Jurkat, Clone E6-1 (cell line): Measurements from ENCODE around the gene MALT1. TPM values are rescaled to one million over a fixed set of nuclear protein-coding genes. Genes with fewer than 3 reads are reported as not detected.
"Not testable (repeated sequence)": the region's sequence is repeated elsewhere in the genome, so short reads cannot be mapped to it uniquely, and the experiment has no call there.

Experiments used
- DNase-seq: peaks from one replicate; pipeline ENCODE4 v3.0.0-alpha.2; 2011; ENCODE audit warnings: low read depth, low spot score
- H3K4me3 ChIP-seq: 2 replicates; pipeline ENCODE4 v1.5.1; 2011; ENCODE audit warnings: mild to moderate bottlenecking, low read length, control low read depth, moderate library complexity
- polyA plus RNA-seq: library from polyadenylated mRNA; unstranded; fragments of >200 nt; gene quantifications from one replicate; pipeline ENCODE4 v1.2.1, GENCODE V29; 2012; ENCODE audit warnings: missing spikeins; ENCODE audit not compliant: insufficient read length, insufficient read depth

The MALT1 gene, protein sequence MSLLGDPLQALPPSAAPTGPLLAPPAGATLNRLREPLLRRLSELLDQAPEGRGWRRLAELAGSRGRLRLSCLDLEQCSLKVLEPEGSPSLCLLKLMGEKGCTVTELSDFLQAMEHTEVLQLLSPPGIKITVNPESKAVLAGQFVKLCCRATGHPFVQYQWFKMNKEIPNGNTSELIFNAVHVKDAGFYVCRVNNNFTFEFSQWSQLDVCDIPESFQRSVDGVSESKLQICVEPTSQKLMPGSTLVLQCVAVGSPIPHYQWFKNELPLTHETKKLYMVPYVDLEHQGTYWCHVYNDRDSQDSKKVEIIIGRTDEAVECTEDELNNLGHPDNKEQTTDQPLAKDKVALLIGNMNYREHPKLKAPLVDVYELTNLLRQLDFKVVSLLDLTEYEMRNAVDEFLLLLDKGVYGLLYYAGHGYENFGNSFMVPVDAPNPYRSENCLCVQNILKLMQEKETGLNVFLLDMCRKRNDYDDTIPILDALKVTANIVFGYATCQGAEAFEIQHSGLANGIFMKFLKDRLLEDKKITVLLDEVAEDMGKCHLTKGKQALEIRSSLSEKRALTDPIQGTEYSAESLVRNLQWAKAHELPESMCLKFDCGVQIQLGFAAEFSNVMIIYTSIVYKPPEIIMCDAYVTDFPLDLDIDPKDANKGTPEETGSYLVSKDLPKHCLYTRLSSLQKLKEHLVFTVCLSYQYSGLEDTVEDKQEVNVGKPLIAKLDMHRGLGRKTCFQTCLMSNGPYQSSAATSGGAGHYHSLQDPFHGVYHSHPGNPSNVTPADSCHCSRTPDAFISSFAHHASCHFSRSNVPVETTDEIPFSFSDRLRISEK
- 17.2 TPM for polyA plus RNA-seq

DNA sequence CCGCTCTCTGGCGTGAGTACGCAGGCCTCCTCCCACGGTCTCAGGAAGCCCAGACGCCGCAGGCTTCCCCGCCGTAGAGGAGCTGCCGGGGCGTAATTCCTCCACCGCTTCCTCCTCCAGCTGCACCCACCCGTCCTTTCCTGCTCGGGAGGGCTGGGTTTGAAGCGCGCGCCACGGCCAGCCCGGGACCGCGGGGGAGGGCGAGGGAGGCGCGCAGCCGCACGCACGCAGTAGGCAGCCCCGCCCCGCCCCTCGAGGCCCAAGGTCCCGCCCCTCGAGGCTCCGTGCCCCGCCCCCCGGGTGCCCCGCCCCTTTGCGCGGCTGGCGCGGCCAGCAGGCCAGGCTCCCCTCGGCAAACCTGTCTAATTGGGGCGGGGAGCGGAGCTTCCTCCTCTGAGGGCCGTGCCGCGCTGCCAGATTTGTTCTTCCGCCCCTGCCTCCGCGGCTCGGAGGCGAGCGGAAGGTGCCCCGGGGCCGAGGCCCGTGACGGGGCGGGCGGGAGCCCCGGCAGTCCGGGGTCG lies at the start of gene MALT1:
Gene MALT1, plus strand, starts transcription at position 355 of the 521 bp plus-strand sequence. CDS start 179 bp downstream, outside the sequence.
- DNase-seq: peak; percentile 80

DNA sequence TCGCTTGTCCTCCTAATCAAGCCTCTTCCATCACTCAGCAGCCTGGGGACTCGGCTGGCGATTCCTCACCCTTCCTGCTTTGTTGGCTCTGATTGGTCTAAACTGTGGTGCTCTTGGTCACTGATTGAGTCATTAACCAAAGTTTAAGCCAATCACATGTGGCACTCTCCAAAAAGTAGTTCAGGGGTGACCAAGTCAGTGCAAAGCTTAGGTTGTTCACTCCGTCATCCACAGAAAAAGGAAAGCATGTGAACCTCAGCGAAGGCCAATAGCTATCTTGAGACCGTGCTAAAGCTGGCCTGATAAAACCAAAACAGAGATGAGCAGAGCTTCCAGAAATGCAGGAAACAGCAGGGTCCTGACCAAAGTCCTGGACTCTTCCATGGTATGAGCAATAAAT lies 47.3 kb upstream of the MALT1 start:
- H3K4me3 ChIP-seq: no peak overlapping the region
- no peak for DNase-seq

More for the DNA sequence above, at the start of gene MALT1:
- H3K4me3 ChIP-seq: peak within 1 kb of the TSS; percentile 62

DNA sequence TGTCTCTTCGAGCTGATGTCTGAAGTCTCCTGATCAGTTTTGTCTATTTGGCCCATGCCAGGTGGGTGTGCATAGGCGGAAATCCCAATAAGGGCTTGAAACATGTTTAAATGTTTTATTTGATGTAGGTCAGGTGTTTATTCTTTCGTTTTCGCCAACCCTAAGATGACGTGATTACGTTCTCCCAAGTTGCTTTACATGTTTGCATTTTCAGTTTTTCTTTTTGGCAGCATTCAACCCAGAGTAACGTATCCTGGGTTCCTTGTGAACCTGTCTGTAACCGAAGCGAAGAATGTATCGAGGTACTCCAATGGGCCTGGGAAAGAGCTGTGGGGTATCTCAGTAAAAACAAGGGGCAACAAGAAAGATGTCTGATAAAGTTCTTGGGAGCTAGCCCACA lies 45.4 kb upstream of the MALT1 start:
- H3K4me3 ChIP-seq: no peak overlapping the region
- no peak for DNase-seq

DNA sequence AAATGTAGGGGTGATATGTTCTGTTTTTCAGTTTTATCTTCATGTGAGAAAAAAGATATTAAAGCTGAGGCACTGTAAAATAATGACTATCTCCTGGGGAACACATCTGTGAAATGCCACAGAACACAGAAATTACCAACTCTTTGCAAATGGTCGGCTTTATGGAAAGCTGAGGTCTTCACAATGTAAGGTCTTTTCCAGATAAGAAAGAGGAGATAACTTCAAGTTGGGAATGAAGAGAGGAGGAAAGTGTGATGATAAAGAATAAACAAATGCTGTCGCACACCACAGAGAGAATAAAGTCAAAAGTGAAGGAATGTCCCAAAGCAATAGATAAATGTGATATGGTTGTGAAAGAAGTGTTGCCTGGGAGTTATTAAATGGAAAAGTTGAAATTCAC lies 41.2 kb upstream of the MALT1 start:
- H3K4me3 ChIP-seq: no peak overlapping the region
- DNase-seq: no peak

DNA sequence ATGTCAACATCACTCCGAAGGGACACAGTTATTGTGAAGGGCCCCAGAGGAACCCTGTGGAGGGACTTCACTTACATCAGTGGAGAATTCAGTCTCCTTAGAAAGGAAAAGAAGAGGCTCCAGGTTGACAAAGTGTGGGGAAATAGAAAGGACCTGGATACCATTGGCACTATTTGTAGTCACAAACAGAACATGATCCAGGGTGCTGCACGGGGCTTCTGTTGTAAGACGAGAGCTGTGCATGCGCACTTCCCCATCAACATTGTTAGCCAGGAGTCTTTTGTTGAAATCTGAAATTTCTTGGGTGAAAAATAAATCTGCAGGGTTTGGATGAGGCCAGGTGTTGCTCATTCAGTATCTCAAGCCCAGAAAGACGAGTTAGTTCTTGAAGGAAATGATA lies 40.0 kb upstream of the MALT1 start:
- H3K4me3 ChIP-seq: no peak overlapping the region
- no peak for DNase-seq

DNA sequence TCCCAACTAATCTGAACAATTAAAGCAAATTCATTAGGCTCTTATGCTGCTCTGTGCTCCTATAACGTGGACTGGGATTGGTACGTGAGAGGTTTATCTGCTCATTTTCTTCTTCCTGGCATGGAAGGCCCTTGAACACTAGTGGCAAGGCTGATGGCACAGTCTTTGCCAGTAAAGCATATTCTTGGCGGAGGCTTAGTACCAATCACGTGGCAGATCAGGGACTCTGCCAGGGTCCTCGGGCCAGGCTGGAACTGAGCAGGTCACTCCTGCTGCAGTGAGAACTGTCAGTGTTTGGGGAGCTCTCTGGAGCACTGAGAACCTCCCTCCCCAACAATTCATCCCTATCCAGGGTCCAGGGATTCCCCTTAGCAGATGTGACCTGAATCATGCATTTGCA lies 38.7 kb upstream of the MALT1 start:
- H3K4me3 ChIP-seq: no peak overlapping the region
- DNase-seq: no peak

DNA sequence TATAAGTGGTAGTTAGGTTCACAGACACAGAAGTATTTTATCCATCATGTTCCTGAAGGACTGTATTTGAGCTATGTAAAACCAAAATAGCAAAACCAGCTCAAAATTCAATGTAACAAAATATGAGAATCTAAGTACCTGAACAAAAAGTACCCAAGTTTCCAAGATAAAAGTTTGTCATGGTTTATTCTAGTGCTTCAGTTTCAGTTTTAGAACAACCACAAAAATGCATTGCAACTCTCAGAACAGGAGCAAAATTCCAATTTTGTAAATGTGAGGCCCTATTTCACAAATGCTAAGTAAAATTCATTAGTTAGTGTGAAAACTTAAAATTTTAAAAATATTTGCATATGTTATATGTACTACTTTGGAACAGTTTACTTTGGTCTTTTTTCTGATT lies 37.4 kb upstream of the MALT1 start:
- no peak overlapping the region for H3K4me3 ChIP-seq

DNA sequence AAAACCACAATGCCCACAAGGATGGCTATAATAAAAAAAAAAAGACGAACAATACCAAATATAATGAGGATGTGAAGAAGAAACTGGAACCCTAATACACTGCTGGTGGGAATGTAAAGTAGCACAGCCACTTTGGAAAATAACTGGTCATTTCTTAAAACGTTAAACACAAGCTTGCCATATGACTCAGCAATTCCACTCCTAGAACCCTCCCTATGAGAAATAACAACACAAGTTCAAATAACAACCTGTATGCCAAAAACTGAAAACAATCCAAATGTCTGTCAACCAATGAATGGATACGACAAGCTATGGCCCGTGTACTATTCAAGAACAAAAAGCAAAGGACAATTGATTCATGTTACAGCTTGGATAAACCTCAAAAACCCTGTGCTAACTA lies 35.4 kb upstream of the MALT1 start:
- DNase-seq: no peak

More for the DNA sequence above, 37.4 kb upstream of the MALT1 start:
- no peak for DNase-seq

DNA sequence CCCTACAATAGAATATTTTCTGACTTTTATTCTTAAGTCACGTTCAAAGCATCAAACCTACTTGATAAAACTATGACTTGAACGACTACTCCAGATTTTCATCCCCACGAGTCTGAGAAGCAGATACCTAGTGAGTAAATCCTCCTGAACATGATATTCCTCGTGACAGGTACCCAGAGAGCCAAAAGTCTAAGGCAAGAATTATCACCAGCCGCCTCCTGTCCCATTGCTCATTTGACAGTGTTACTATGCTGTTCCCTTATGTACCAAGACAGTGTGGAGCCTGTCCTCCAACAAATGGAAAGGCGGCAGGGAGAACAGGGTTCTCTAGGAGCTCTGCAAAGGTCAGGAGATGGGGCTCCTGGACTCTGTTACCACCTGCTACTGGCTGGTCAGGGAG lies 34.1 kb upstream of the MALT1 start:
- DNase-seq: no peak
- H3K4me3 ChIP-seq: no peak overlapping the region

More for the DNA sequence above, 35.4 kb upstream of the MALT1 start:
- no peak overlapping the region for H3K4me3 ChIP-seq

DNA sequence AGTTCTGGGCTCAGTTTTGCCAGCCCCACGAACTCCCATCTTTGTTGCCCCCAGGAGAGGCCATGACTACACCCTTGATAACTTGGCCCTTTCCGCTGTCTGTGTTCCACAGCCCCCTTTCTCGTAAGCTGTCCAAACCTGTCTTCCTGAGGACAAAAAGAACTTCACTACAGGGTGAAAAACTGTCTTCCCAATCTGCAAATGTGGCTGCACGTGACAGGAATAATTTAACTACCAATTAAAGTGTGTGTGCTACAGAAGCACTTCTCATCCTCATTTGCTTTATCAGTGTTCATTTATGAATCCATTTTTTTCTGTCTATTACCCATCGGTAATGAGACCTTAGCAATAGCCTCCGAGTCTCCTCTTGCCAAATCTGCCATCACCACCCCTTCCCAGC lies 33.3 kb upstream of the MALT1 start:
- H3K4me3 ChIP-seq: no peak overlapping the region
- no peak for DNase-seq

DNA sequence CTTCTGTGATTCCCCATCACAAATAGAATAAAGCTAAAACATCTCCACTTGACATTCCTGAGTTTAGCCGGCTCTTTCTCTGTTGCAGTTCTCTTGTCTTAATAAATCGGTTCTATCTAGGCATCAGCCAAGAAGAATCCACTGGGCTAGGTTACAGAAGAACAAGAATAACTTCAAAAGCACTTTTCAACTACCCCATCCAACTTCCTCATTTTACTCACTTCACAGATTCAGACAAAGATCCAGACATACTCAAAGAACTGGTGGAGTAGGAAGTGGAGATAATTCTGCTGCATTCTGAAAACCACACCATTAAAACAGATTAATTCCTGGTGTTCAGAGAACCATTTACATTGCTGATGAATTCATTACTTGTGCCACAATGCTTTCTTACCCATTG lies 32.8 kb upstream of the MALT1 start:
- DNase-seq: no peak
- no peak overlapping the region for H3K4me3 ChIP-seq

DNA sequence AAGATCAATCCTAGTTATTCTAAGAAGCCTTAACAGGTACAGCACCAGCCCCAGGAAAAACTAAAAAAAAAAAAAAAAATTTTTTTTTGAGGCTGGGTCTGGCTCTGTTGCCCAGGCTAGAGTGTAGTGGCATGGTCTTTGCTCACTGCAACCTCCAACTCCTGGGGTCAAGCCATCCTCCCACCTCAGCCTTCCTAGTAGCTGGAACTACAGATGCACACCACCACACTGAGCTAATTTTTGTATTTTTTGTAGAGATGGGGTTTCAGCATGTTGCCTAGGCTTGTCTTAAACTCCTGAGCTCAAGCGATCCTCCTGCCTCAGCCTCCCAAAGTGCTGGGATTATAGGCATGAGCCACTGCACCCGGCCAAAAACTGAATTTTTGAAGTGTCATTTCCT lies 32.0 kb upstream of the MALT1 start:
- DNase-seq: no peak

DNA sequence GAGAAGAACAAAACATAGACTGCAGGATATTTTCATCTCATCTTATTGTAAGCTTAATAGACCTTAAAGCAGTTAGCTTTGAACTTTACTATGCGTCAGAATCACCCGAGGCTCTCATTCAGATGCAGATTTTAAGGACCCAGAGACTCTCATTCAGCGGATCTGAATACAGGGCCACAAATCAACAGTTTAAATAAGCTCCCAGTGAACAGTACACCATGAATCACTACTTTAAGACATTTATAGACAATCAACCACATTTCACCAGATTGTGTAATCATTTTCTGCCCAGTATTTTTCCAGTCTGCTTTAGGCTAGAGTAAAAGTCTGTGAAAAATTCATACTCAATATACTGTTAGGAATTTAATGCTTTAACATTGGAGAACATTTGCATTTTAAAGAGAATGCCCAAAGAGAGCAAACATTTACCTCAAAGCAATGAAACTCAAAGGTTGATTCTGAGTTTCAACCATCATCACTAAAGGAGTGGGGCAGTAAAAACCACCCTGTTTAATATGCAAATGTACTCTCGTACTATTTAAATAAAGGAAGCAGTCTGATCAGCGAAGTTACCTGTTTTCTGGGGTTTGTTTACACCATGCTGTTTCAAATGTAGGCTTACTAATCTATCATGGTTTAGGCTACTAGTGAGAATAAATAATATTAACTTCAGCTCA lies 31.4 kb upstream of the MALT1 start:
- no peak for DNase-seq
- no peak overlapping the region for H3K4me3 ChIP-seq

More for the DNA sequence above, 32.0 kb upstream of the MALT1 start:
- no peak overlapping the region for H3K4me3 ChIP-seq

DNA sequence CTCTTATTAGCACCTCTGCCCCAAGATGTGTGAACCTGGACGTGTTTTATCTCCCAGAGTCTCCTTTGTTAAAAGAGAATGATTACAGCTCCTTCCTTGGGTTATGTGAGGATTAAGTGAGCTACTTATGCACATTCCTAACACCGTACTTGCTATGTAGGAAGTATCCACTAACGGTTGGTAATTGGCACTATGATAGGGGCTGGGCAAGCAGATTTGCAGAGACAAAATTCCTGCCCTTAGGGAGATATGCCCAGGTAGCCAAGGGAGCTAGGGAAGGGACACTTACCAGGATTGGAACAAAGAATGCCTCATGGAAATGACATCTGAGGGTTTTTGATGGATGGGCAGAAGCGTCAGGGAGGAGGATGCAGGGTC lies 30.8 kb upstream of the MALT1 start:
- DNase-seq: no peak
- H3K4me3 ChIP-seq: no peak overlapping the region

DNA sequence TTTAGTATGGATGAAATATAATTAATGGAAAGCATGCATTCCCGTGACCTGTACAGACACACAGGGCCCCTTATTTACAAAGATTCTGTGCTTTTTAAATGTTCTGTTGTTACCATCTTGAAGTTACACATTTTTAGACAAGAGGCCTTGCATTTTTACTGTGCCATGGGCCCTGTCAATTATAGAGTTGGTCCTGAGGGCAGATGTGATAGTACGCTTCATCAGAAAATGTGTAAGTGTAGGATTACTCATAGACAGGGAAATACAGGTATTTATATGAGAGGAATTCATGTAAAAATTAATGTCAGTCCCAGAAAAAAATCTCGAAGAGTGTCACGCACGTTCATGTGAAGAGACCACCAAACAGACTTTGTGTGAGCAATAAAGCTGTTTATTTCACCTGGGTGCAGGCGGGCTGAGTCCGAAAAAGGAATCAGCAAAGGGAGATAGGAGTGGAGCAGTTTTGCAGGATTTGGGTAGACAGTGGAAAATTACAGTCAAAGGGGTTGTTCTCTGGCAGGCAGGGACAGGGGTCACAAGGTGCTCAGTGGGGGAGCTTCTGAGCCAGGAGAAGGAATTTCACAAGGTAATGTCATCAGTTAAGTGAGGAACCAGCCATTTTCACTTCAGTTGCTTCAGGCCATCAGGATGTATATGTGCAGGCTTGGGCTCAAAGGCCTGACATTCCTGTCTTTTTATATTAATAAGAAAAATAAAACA lies 30.2 kb upstream of the MALT1 start:
- no peak overlapping the region for H3K4me3 ChIP-seq
- DNase-seq: no peak

DNA sequence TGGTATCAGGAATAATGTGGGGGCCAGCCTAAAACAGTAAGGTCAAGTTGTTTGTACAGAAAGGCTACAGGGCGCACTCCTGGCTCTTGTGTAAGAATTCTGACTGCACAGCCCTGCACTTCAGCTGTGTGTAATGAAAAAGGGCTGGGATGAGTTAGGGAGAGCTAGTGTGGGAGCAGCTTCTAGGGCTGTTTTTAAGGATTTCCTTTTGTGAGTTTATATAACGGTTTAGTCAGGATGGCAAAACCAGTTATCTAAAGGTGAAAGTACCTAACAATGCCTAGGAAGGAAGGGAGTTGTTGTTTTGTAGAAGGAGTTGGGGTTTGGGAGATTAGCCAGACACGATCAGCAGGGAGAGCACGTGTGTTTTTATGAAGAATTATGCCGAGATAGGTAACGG lies 27.7 kb upstream of the MALT1 start:
- DNase-seq: not testable (repeated sequence)

DNA sequence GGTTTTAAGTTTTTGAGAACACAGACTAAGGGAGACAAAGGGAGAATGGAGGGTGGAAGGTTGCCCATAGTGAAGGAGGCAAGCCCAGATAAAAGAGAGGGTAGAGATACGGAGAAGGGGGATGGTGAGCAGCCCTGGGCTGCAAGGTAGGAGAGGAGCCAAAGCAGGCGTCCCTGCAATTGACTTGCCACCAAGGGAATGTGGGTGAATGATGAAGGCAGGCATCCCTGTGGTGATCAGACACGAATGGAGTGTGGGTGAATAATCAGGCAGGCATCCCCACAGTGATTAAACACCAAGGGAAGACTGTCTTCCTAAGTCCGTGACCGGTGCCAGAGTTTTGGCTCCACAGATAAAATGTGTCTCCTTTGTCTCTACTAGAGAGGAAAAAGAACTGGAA lies 25.9 kb upstream of the MALT1 start:
- DNase-seq: no peak
- H3K4me3 ChIP-seq: no peak overlapping the region

More for the DNA sequence above, 27.7 kb upstream of the MALT1 start:
- H3K4me3 ChIP-seq: not testable (repeated sequence)

DNA sequence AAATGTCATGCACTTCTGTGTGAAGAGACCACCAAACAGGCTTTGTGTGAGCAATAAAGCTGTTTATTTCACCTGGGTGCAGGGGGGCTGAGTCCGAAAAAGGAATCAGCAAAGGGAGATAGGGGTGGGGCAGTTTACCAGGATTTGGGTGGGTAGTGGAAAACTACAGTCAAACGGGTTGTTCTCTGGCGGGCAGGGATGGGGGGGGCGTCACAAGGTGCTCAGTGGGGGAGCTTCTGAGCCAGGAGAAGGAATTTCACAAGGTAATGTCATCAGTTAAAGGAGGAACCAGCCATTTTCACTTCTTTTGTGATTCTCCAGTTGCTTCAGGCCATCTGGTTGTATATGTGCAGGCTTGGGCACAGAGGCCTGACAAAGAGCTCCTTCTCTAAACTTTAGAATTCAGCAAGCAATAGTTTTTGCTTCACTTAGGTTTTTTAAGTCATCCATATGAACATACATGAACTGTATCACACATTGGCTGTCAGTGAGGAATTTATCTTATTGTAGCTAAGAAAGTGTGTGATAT lies 24.9 kb upstream of the MALT1 start:
- DNase-seq: no peak
- H3K4me3 ChIP-seq: no peak overlapping the region
